ENCODE data around the gene SPPL3. TPM values are rescaled to one million over a fixed set of nuclear protein-coding genes. Genes with fewer than 3 reads are reported as not detected.

SPPL3 gene
- total RNA-seq, 1 experiment from 2014 or later = 51.1 TPM

DNA sequence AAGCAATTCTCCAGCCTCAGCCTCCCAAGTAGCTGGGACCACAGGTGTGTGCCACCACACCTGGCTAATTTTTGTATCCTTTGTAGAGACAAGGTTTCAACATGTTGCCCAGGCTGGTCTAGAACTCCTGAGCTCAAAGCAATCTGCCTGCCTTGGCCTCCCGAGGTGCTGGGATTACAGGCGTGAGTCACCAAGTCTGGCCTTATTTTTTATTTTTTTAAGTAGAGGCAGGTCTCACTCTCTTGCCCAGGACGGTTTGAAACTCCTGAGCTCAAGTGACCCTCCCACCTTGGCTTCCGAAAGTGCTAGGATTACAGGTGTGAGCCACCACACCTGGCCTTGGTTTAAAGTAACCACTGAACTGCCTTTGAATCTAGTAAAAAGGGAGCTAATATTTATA, 56.8 kb downstream of the SPPL3 start:
- no peak overlapping the region; the same call in 1 of the 2 replicates for H3K27ac ChIP-seq (ENCODE audit: low read length)

DNA sequence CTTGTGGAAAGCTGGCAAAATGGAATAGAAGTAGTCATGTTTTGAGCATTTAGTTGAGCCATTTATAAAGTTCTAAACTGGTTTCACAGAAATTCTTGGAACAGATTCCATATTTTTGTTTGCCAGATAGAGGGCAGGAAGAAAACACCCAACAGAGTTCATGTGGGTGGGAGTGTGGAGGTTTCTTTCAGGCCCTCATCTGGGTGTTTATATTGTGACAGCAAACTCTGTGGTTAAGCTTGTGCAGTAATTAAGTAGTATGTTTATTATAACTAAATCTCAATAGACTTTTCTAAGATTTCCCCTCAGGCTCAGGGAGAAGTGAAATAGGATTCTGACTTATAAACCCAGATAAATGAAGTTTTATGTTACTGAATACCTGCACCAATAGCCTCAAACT, 57.4 kb downstream of the SPPL3 start:
- in situ Hi-C loops (cut with HindIII; ENCODE audit: low pct_unique_long_range_greater_than_20kb, low sequenced_read_pairs) (no loop called here), intact Hi-C loops (cut with micrococcal nuclease; ENCODE audit: unreplicated experiment) (no loop called here)
- Histone ChIP-seq H3K27ac (ENCODE audit: low read length) (no peak overlapping the region), H3K27me3 (ENCODE audit: control insufficient read depth, insufficient read depth, low read length) (no peaks in the 10 kb centered on the region), H3K36me3 (ENCODE audit: control insufficient read depth, insufficient read depth, low read length) (no peaks in the 10 kb centered on the region), H3K4me1 (ENCODE audit: control insufficient read depth, insufficient read depth, low read length) (peaks cover 17% of the 10 kb centered on the region), H3K4me3 (ENCODE audit: low read depth in 2 of 2, low read length in 2 of 2) (no peak overlapping the region), H3K9me3 (ENCODE audit: control insufficient read depth, insufficient read depth, low read depth, low read length) (no peaks in the 10 kb centered on the region)
- ATAC-seq = no peak
- no peak for DNase-seq (ENCODE audit: low read depth, low spot score)
- TF ChIP-seq POLR2AphosphoS5 (IDR thresholded peaks at IDR 0.05; ENCODE audit: low read depth, low read length) = no peak
- TF ChIP-seq, protein P1, sequence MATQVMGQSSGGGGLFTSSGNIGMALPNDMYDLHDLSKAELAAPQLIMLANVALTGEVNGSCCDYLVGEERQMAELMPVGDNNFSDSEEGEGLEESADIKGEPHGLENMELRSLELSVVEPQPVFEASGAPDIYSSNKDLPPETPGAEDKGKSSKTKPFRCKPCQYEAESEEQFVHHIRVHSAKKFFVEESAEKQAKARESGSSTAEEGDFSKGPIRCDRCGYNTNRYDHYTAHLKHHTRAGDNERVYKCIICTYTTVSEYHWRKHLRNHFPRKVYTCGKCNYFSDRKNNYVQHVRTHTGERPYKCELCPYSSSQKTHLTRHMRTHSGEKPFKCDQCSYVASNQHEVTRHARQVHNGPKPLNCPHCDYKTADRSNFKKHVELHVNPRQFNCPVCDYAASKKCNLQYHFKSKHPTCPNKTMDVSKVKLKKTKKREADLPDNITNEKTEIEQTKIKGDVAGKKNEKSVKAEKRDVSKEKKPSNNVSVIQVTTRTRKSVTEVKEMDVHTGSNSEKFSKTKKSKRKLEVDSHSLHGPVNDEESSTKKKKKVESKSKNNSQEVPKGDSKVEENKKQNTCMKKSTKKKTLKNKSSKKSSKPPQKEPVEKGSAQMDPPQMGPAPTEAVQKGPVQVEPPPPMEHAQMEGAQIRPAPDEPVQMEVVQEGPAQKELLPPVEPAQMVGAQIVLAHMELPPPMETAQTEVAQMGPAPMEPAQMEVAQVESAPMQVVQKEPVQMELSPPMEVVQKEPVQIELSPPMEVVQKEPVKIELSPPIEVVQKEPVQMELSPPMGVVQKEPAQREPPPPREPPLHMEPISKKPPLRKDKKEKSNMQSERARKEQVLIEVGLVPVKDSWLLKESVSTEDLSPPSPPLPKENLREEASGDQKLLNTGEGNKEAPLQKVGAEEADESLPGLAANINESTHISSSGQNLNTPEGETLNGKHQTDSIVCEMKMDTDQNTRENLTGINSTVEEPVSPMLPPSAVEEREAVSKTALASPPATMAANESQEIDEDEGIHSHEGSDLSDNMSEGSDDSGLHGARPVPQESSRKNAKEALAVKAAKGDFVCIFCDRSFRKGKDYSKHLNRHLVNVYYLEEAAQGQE (IDR thresholded peaks at IDR 0.05; ENCODE audit: insufficient read depth in 1 of 2, low read depth in 2 of 2, low read length in 1 of 2) = no peak
- TF ChIP-seq SIN3A (IDR thresholded peaks at IDR 0.05; ENCODE audit: borderline replicate concordance, insufficient read depth, low read depth, low read length) = no peak
- no peak for TF ChIP-seq TCF7L2 (IDR thresholded peaks at IDR 0.05; ENCODE audit: low read depth, low read length)
- TF ChIP-seq, protein P2, sequence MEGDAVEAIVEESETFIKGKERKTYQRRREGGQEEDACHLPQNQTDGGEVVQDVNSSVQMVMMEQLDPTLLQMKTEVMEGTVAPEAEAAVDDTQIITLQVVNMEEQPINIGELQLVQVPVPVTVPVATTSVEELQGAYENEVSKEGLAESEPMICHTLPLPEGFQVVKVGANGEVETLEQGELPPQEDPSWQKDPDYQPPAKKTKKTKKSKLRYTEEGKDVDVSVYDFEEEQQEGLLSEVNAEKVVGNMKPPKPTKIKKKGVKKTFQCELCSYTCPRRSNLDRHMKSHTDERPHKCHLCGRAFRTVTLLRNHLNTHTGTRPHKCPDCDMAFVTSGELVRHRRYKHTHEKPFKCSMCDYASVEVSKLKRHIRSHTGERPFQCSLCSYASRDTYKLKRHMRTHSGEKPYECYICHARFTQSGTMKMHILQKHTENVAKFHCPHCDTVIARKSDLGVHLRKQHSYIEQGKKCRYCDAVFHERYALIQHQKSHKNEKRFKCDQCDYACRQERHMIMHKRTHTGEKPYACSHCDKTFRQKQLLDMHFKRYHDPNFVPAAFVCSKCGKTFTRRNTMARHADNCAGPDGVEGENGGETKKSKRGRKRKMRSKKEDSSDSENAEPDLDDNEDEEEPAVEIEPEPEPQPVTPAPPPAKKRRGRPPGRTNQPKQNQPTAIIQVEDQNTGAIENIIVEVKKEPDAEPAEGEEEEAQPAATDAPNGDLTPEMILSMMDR (IDR thresholded peaks at IDR 0.05) = no peak
- ChIA-PET POLR2A (no interaction called here), CTCF (no interaction called here)
- no TSS peak for BruUV-seq (replicated peaks)

More for the DNA sequence above, 56.8 kb downstream of the SPPL3 start:
- intact Hi-C loops (cut with micrococcal nuclease; ENCODE audit: unreplicated experiment) (no loop called here), in situ Hi-C loops (cut with HindIII; ENCODE audit: low pct_unique_long_range_greater_than_20kb, low sequenced_read_pairs) (no loop called here)
- POLR2A ChIA-PET = no interaction called here
- CTCF ChIA-PET = no interaction called here
- H3K36me3 ChIP-seq (ENCODE audit: control insufficient read depth, insufficient read depth, low read length) = no peaks in the 10 kb centered on the region
- H3K4me1 ChIP-seq (ENCODE audit: control insufficient read depth, insufficient read depth, low read length) = peaks cover 17% of the 10 kb centered on the region
- BruUV-seq (replicated peaks) = no TSS peak
- H3K9me3 ChIP-seq (ENCODE audit: control insufficient read depth, insufficient read depth, low read depth, low read length) = no peaks in the 10 kb centered on the region
- H3K27me3 ChIP-seq (ENCODE audit: control insufficient read depth, insufficient read depth, low read length) = no peaks in the 10 kb centered on the region
- no peak overlapping the region for H3K4me3 ChIP-seq (ENCODE audit: low read depth in 2 of 2, low read length in 2 of 2)
- ATAC-seq (no peak), DNase-seq (ENCODE audit: low read depth, low spot score) (no peak)
- TF ChIP-seq SIN3A (IDR thresholded peaks at IDR 0.05; ENCODE audit: borderline replicate concordance, insufficient read depth, low read depth, low read length) (no peak), TCF7L2 (IDR thresholded peaks at IDR 0.05; ENCODE audit: low read depth, low read length) (no peak), POLR2AphosphoS5 (IDR thresholded peaks at IDR 0.05; ENCODE audit: low read depth, low read length) (no peak)
- TF ChIP-seq, protein P2 (IDR thresholded peaks at IDR 0.05) = no peak
- TF ChIP-seq, protein P1 (IDR thresholded peaks at IDR 0.05; ENCODE audit: insufficient read depth in 1 of 2, low read depth in 2 of 2, low read length in 1 of 2) = no peak
